CMK (cell line): ENCODE measurements around the gene BABAM1.
A peak's percentile ranks its signal among the peaks of the same experiment; 100 is the strongest.

Experiments
- DNase-seq: peaks from one replicate; pipeline ENCODE4 v3.0.0-alpha.2; 2010; ENCODE audit warnings: low read depth

BABAM1 gene

GRCh38 chr19:17266975-17267788 is at the start of gene BABAM1:
Gene BABAM1 (plus strand): TSS chr19:17267443. CDS start chr19:17268807, 1,364 bp downstream.
- peak; percentile 97 for DNase-seq

- DNase-seq, result no peak
Observed at GRCh38 chr19:17219286-17219685, 48.0 kb upstream of the BABAM1 start.

GRCh38 chr19:17220207-17220758 is 47.0 kb upstream of the BABAM1 start:
- no peak for DNase-seq

- DNase-seq, result no peak
Observed at GRCh38 chr19:17225053-17225452, 42.2 kb upstream of the BABAM1 start.

- peak; percentile 88 for DNase-seq
Observed at GRCh38 chr19:17226002-17226933, 41.0 kb upstream of the BABAM1 start, which contains the start of gene OCEL1. Gene OCEL1 (plus strand): TSS chr19:17226226. CDS start chr19:17226248, 22 bp downstream.

- no peak for DNase-seq
Observed at GRCh38 chr19:17227798-17228367, 39.4 kb upstream of the BABAM1 start.

GRCh38 chr19:17229890-17230289 is 37.4 kb upstream of the BABAM1 start:
- DNase-seq, result no peak

GRCh38 chr19:17232258-17232657 is 35.0 kb upstream of the BABAM1 start:
- no peak for DNase-seq

- no peak for DNase-seq
Observed at GRCh38 chr19:17234911-17235299, 32.3 kb upstream of the BABAM1 start.

GRCh38 chr19:17235300-17235970 is 31.8 kb upstream of the BABAM1 start:
- DNase-seq, result no peak

GRCh38 chr19:17235971-17236777 is 31.1 kb upstream of the BABAM1 start:
- no peak for DNase-seq

GRCh38 chr19:17236811-17237543 is 30.3 kb upstream of the BABAM1 start:
- DNase-seq, result no peak

- DNase-seq, result no peak
Observed at GRCh38 chr19:17237747-17238706, 29.2 kb upstream of the BABAM1 start.

- DNase-seq, result no peak
Observed at GRCh38 chr19:17240062-17240752, 27.0 kb upstream of the BABAM1 start.

GRCh38 chr19:17240826-17241399 is 26.3 kb upstream of the BABAM1 start:
- DNase-seq, result no peak

GRCh38 chr19:17242431-17243208 is 24.6 kb upstream of the BABAM1 start:
- DNase-seq, result no peak

- no peak for DNase-seq
Observed at GRCh38 chr19:17243211-17243829, 23.9 kb upstream of the BABAM1 start.
